H9 (cell line): Measurements from ENCODE around the gene RGSL1. TPM values are rescaled to one million over a fixed set of nuclear protein-coding genes. Genes with fewer than 3 reads are reported as not detected.

Experiments used
- DNase-seq: peaks from one replicate; pipeline ENCODE4 v3.0.0-alpha.2; 2017
- H2AFZ ChIP-seq: one replicate; pipeline ENCODE4 v1.6.1; 2013; ENCODE audit warnings: mild to moderate bottlenecking, low read length, control low read depth, moderate library complexity
- H2AK5ac ChIP-seq: 2 replicates; pipeline ENCODE4 v1.6.1; 2013; ENCODE audit warnings: low read length, control low read depth, mixed read lengths; ENCODE audit not compliant: insufficient read length
- H2BK120ac ChIP-seq: one replicate; pipeline ENCODE4 v1.6.1; 2013; ENCODE audit warnings: low read depth, mild to moderate bottlenecking, low read length, control low read depth, inconsistent platforms; ENCODE audit not compliant: poor library complexity, severe bottlenecking
- H2BK12ac ChIP-seq: 2 replicates; pipeline ENCODE4 v1.6.1; 2013; ENCODE audit warnings: low read length, control low read depth, mixed read lengths, low read depth; ENCODE audit not compliant: insufficient read length
- H2BK15ac ChIP-seq: 2 replicates; pipeline ENCODE4 v1.6.1; 2013; ENCODE audit warnings: low read depth, low read length, control low read depth
- H2BK20ac ChIP-seq: one replicate; pipeline ENCODE4 v1.6.1; 2013; ENCODE audit warnings: low read depth, mild to moderate bottlenecking, low read length, control low read depth, inconsistent platforms; ENCODE audit not compliant: poor library complexity, severe bottlenecking
- H2BK5ac ChIP-seq: 2 replicates; pipeline ENCODE4 v1.6.1; 2013; ENCODE audit warnings: low read length, control low read depth, mixed read lengths; ENCODE audit not compliant: insufficient read length
- H3K14ac ChIP-seq: 2 replicates; pipeline ENCODE4 v1.6.1; 2013; ENCODE audit warnings: low read length, control low read depth; ENCODE audit not compliant: insufficient read depth
- H3K18ac ChIP-seq: 2 replicates; pipeline ENCODE4 v1.6.1; 2013; ENCODE audit warnings: low read depth, mild to moderate bottlenecking, mixed read lengths, low read length, control low read depth; ENCODE audit not compliant: insufficient read length
- H3K23ac ChIP-seq: 2 replicates; pipeline ENCODE4 v1.6.1; 2013; ENCODE audit warnings: low read length, control low read depth, mixed read lengths, low read depth; ENCODE audit not compliant: insufficient read length
- H3K23me2 ChIP-seq: 2 replicates; pipeline ENCODE4 v1.6.1; 2013; ENCODE audit warnings: low read depth, mild to moderate bottlenecking, mixed read lengths, low read length, control low read depth; ENCODE audit not compliant: insufficient read length, poor library complexity, severe bottlenecking
- H3K27ac ChIP-seq: 2 replicates; pipeline ENCODE4 v1.5.1; 2013; ENCODE audit warnings: low read length, control low read depth, mixed read lengths, low read depth; ENCODE audit not compliant: insufficient read length
- H3K27me3 ChIP-seq: 2 replicates; pipeline ENCODE4 v1.6.1; 2013; ENCODE audit warnings: low read length, control low read depth, inconsistent platforms; ENCODE audit not compliant: insufficient read depth
- H3K4ac ChIP-seq: 2 replicates; pipeline ENCODE4 v1.6.1; 2013; ENCODE audit warnings: low read depth, mild to moderate bottlenecking, control low read depth, inconsistent platforms, low read length, moderate library complexity
- H3K4me1 ChIP-seq: 2 replicates; pipeline ENCODE4 v1.6.1; 2013; ENCODE audit warnings: low read length, control low read depth, inconsistent platforms; ENCODE audit not compliant: insufficient read depth
- H3K4me2 ChIP-seq: 2 replicates; pipeline ENCODE4 v1.6.1; 2013; ENCODE audit warnings: low read length, control low read depth, mixed read lengths; ENCODE audit not compliant: insufficient read length, insufficient read depth
- H3K56ac ChIP-seq: 2 replicates; pipeline ENCODE4 v1.6.1; 2013; ENCODE audit warnings: low read depth, mild to moderate bottlenecking, mixed read lengths, low read length, control low read depth; ENCODE audit not compliant: insufficient read length
- H3K79me1 ChIP-seq: 2 replicates; pipeline ENCODE4 v1.6.1; 2013; ENCODE audit warnings: low read depth, mild to moderate bottlenecking, moderate library complexity, low read length, control low read depth, inconsistent platforms; ENCODE audit not compliant: insufficient read depth, poor library complexity, severe bottlenecking
- H3K79me2 ChIP-seq: 2 replicates; pipeline ENCODE4 v1.6.1; 2013; ENCODE audit warnings: low read length, control low read depth, inconsistent platforms; ENCODE audit not compliant: insufficient read depth
- H3K9ac ChIP-seq: 2 replicates; pipeline ENCODE4 v1.6.1; 2013; ENCODE audit warnings: low read length, control low read depth, mixed read lengths; ENCODE audit not compliant: insufficient read length; ENCODE audit errors: extremely low read depth
- H3K9me3 ChIP-seq: one replicate; pipeline ENCODE4 v1.6.1; 2013; ENCODE audit warnings: low read depth, low read length, inconsistent platforms; ENCODE audit not compliant: control insufficient read depth
- H3T11ph ChIP-seq: one replicate; pipeline ENCODE4 v1.6.1; 2013; ENCODE audit warnings: mild to moderate bottlenecking, low read length, control low read depth, inconsistent platforms
- H4K20me1 ChIP-seq: one replicate; pipeline ENCODE4 v1.6.1; 2013; ENCODE audit not compliant: control insufficient read depth, insufficient read length, insufficient read depth
- H4K5ac ChIP-seq: 2 replicates; pipeline ENCODE4 v1.6.1; 2013; ENCODE audit warnings: low read depth, mild to moderate bottlenecking, mixed read lengths, low read length, control low read depth; ENCODE audit not compliant: insufficient read length
- H4K8ac ChIP-seq: replicated peaks from 2 replicates; pipeline ENCODE4 v1.6.1; 2013; ENCODE audit warnings: low read length, control low read depth, mixed read lengths, low read depth; ENCODE audit not compliant: insufficient read length
- H4K91ac ChIP-seq: 2 replicates; pipeline ENCODE4 v1.6.1; 2013; ENCODE audit warnings: low read depth, mild to moderate bottlenecking, moderate library complexity, mixed read lengths, low read length, control low read depth; ENCODE audit not compliant: insufficient read length
- H3K27ac Mint-ChIP-seq, 3 experiments: 2 replicates in 2 of 3; 3 replicates in 1 of 3; pipeline ENCODE4 v1.8.0; 2020 to 2021; ENCODE audit warnings: mixed read lengths in 3 of 3, mild to moderate bottlenecking in 1 of 3, moderate library complexity in 1 of 3
- H3K27me3 Mint-ChIP-seq: 2 replicates; pipeline ENCODE4 v1.8.0; 2021; ENCODE audit warnings: low read depth, mild to moderate bottlenecking, moderate library complexity, mixed read lengths
- H3K36me3 Mint-ChIP-seq, 3 experiments: 2 replicates in 2 of 3; 3 replicates in 1 of 3; pipeline ENCODE4 v1.8.0; 2020 to 2021; ENCODE audit warnings: low read depth in 3 of 3, mixed read lengths in 3 of 3; ENCODE audit not compliant: insufficient read depth in 1 of 3
- H3K4me1 Mint-ChIP-seq, 2 experiments: 2 replicates each; pipeline ENCODE4 v1.8.0; 2020; ENCODE audit warnings: mixed read lengths in 2 of 2
- H3K4me3 Mint-ChIP-seq, 2 experiments: 2 replicates in 1 of 2; 3 replicates in 1 of 2; pipeline ENCODE4 v1.8.0; 2020 to 2021; ENCODE audit warnings: mild to moderate bottlenecking in 2 of 2, mixed read lengths in 2 of 2, moderate library complexity in 1 of 2
- H3K9me3 Mint-ChIP-seq, 2 experiments: 2 replicates in 1 of 2; 3 replicates in 1 of 2; pipeline ENCODE4 v1.8.0; 2020; ENCODE audit warnings: mild to moderate bottlenecking in 2 of 2, mixed read lengths in 2 of 2, moderate library complexity in 1 of 2
- WGBS: extraction: QIAGEN DNeasy Blood & Tissue Kit; methylation state at CpG from one replicate; pipeline ENCODE4 v1.1.7; 2013; ENCODE audit warnings: missing lambda C conversion rate, low lambda C conversion rate, mixed read lengths; ENCODE audit not compliant: insufficient read length; ENCODE audit errors: extremely low coverage; 5-methylcytosine and 5-hydroxymethylcytosine counted together
- total RNA-seq: library from RNA; stranded (reverse); gene quantifications from 2 replicates; pipeline ENCODE4 v1.2.1, GENCODE V29; 2021
- TF ChIP-seq, protein P1 (sequence below): fragments of 200-600 bp; sonication (generic); conservative IDR thresholded peaks from 3 replicates; pipeline ENCODE4 v1.8.0; 2021; ENCODE audit warnings: antibody characterized with exemption, mild to moderate bottlenecking

The RGSL1 gene
- total RNA-seq, 1 experiment from 2014 or later: not detected

DNA sequence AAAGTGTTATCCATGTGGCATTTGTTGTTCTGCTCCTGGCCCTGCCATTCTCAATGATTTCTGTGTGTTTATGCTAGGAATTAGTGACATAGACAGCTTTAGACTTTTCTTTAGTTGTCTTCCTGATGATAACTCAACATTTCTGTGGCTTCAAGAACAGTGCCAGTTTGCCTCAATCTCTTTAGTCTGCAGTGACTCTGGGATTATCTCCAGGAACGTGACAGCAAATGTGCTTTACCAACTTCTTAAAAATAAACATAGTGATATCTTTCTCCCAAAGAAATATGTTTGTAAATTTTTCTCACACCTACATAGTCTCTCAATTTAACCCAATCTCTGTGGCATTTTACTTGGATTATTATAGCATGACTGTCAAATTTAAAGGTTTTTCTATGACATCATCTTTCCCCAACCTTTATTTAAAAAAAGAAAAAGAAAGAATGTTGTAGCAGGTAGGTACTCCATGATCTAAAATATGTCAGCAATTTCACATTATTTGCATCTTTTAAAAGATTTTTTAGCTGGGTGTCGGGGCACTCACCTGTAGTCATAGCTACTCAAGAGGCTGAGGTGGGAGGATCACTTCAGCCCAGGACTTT is 114.6 kb downstream of the RGSL1 start:
- Mint-ChIP-seq H3K9me3 (no peaks in the 10 kb centered on the region), H3K4me3 (no peak overlapping the region), H3K27me3 (no peaks in the 10 kb centered on the region; the same call in 1 of the 2 replicates), H3K36me3 (no peaks in the 10 kb centered on the region), H3K4me1 (peaks cover 0 to 4% of the 10 kb centered on the region in 2 experiments; a peak in 2 of 4 replicates), H3K27ac (no peak overlapping the region)
- Histone ChIP-seq H2BK5ac (no peak overlapping the region), H3T11ph (no peak overlapping the region), H3K27me3 (no peaks in the 10 kb centered on the region), H2BK15ac (no peak overlapping the region), H3K9ac (no peak overlapping the region), H3K4ac (no peak overlapping the region), H2BK120ac (no peak overlapping the region), H3K23ac (no peak overlapping the region), H2AFZ (no peak overlapping the region), H3K27ac (no peak overlapping the region), H3K18ac (no peak overlapping the region), H3K9me3 (no peaks in the 10 kb centered on the region), H3K79me1 (no peaks in the 10 kb centered on the region), H4K20me1 (no peaks in the 10 kb centered on the region), H3K23me2 (no peaks in the 10 kb centered on the region), H2AK5ac (no peak overlapping the region), H3K56ac (no peak overlapping the region), H4K91ac (no peak overlapping the region), H2BK12ac (no peak overlapping the region), H2BK20ac (no peak overlapping the region), H4K5ac (no peak overlapping the region), H3K4me1 (no peaks in the 10 kb centered on the region), H3K4me2 (no peak overlapping the region), H3K79me2 (no peaks in the 10 kb centered on the region), H3K14ac (no peak overlapping the region), H4K8ac (no peak overlapping the region)
- no CpG with 5 or more reads among the region's 2 CpGs for WGBS
- DNase-seq: no peak
- TF ChIP-seq, protein P1, sequence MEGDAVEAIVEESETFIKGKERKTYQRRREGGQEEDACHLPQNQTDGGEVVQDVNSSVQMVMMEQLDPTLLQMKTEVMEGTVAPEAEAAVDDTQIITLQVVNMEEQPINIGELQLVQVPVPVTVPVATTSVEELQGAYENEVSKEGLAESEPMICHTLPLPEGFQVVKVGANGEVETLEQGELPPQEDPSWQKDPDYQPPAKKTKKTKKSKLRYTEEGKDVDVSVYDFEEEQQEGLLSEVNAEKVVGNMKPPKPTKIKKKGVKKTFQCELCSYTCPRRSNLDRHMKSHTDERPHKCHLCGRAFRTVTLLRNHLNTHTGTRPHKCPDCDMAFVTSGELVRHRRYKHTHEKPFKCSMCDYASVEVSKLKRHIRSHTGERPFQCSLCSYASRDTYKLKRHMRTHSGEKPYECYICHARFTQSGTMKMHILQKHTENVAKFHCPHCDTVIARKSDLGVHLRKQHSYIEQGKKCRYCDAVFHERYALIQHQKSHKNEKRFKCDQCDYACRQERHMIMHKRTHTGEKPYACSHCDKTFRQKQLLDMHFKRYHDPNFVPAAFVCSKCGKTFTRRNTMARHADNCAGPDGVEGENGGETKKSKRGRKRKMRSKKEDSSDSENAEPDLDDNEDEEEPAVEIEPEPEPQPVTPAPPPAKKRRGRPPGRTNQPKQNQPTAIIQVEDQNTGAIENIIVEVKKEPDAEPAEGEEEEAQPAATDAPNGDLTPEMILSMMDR: no peak
